Activated naive CD4-positive, alpha-beta T cell treated with anti-CD3 and anti-CD28 coated beads, Interleukin-2, amount 50 U/mL, for 72 hours (primary cell): ENCODE measurements around the gene TMEM30B. TPM values are rescaled to one million over a fixed set of nuclear protein-coding genes. Genes with fewer than 3 reads are reported as not detected.

Experiments
- ATAC-seq, 2 donors: fragments of 150-1000 bp; cut with Tn5 transposase; 2 replicates each; pipeline ENCODE4 v1.10.0; 2021; ENCODE audit warnings: mild to moderate bottlenecking in 2 of 2, moderate library complexity in 2 of 2
- DNase-seq, 2 donors: peaks; one replicate each; pipeline ENCODE4 v3.0.0; 2021 to 2022; ENCODE audit warnings: low spot score in 2 of 2
- H3K27ac Mint-ChIP-seq, 2 donors: one replicate each; pipeline ENCODE4 v1.8.0; 2022; ENCODE audit warnings: mild to moderate bottlenecking in 2 of 2, mixed read lengths in 2 of 2
- H3K36me3 Mint-ChIP-seq, 2 donors: one replicate each; pipeline ENCODE4 v1.8.0; 2022; ENCODE audit warnings: mixed read lengths in 2 of 2
- H3K9me3 Mint-ChIP-seq, 2 donors: one replicate each; pipeline ENCODE4 v1.8.0; 2022; ENCODE audit warnings: mixed read lengths in 2 of 2
- total RNA-seq, 2 donors: library from RNA; stranded (reverse); gene quantifications; one replicate each; pipeline ENCODE4 v1.2.3, GENCODE V29; 2022

The TMEM30B gene
- total RNA-seq, 2 donors from 2014 or later = 1.4 to 2.1 TPM

DNA sequence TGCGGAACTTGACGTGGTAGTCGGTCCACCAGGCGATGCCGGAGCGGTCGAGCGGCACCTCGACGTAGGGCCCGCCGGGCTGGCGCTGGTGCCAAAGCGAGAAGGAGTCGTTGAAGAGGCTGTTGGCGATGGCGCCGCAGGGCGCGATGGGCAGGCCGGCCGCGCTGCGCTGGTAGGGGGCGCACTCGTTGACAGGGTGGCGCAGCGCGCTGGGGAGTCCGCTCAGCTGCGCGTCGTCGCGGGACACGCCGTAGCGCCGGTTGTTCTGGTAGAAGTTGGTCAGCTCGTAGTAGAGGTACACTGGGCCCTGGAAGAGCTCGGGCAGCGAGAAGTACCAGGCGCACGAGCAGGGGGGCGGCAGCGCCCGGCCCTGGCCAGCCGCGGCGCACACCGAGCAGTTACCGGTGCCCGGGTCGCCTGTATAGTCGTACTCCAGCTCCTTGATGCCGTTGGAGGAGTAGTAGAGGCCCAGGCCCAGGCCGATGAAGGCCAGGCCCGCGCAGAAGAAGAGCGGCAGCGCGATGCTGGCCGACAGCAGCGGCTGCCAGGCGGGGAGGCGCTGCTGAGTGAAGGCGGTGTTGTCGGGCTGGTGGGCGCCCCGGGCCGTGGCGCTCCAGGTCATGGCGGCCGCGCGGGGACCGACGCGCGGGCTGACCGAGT lies 482 bp downstream of the TMEM30B start:
- ATAC-seq (peak; percentile 91), DNase-seq (peak; percentile 81 to 83)
- Mint-ChIP-seq H3K9me3 (no peaks in the 10 kb centered on the region), H3K27ac (peak overlapping the region in 1 of 2 donors; percentile 91), H3K36me3 (peaks cover 0 to 7% of the 10 kb centered on the region in 2 donors)

DNA sequence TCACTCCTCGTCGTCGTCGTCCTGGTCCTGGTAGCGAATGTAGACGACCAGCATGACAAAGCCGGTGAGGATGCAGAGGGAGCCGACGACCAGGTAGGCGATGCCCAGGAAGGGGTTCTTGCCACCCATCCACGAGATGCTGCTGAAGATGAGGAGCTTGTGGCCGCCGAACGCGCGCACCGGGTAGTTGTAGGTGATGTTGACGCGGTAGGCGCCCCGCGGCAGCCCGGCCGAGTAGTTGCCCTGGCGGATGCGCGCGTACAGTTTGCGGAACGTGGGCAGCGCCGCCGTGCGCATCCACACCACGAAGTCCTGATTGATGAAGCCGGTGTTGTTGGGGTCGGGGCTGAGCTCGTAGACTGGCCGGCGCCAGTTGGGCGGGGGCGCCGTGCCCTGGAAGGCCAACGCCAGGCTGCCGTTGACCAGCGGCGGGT lies 1.0 kb downstream of the TMEM30B start:
- Mint-ChIP-seq H3K9me3 (no peaks in the 10 kb centered on the region), H3K36me3 (peaks cover 0 to 7% of the 10 kb centered on the region in 2 donors), H3K27ac (peak overlapping the region; percentile 41 to 91)
- DNase-seq = peak in 1 of 2 donors; percentile 52
- peak; percentile 48 to 63 for ATAC-seq

DNA sequence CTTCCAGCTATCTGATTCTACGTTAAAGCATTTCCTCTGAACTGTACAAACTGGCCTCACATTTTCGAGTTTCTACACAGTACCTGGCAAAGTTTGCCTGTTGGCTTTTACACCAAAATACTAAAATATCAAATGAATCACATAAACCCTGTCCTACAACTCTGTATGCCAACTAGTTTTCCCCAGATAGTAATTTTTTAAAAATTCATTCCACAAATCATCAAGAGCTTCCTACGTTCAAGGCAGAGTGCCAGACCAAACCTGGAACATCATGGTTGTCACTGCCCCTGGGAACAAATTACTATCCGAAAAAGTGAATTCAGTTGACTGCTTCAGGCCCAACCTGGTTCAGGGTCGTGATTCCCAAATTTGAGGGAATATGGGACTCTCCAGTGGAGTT lies 2.1 kb downstream of the TMEM30B start:
- no peak for DNase-seq
- Mint-ChIP-seq H3K9me3 (no peaks in the 10 kb centered on the region), H3K27ac (no peak overlapping the region), H3K36me3 (peaks cover 0 to 7% of the 10 kb centered on the region in 2 donors)
- no peak for ATAC-seq

DNA sequence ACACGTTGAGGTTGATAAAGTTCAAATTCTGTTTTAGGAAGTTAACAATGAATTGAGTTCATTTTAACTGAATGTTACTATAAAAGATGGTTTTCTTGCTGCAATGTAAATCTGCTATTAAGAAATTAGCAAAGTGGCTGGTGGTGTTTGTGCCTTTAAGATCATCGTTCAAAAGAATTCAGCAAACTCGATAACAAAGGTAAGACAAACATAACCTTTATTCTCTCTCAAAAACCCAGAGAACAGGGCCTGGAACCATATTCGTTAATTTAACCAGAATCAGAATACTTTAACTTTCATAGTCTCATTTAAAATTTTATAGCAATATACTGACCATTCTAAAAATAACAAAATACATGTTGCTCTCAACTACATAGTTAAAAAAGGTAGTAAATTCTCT lies 3.4 kb downstream of the TMEM30B start:
- Mint-ChIP-seq H3K9me3 (no peaks in the 10 kb centered on the region), H3K27ac (no peak overlapping the region), H3K36me3 (peaks cover 0 to 7% of the 10 kb centered on the region in 2 donors)
- ATAC-seq = no peak
- no peak for DNase-seq

DNA sequence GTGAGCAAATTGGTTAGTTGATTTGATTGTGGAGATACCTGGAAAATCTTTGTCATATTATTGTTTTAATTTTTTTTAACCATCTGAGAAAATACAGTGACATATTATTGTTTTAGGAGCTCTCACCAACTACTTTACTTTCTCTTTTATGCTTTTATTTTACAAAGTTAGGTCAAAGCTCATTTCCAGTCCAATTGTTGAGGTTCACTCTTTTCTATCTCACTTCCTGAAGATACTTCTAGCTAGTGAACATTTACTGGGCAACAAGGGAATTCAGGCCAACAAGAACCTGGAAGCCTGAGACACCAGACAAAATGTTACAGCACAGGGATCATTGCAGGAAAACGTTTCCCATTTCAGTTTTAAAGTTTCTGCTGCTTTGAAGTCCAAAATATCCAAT lies 3.9 kb downstream of the TMEM30B start:
- ATAC-seq (no peak), DNase-seq (no peak)
- Mint-ChIP-seq H3K36me3 (peaks cover 0 to 7% of the 10 kb centered on the region in 2 donors), H3K9me3 (no peaks in the 10 kb centered on the region), H3K27ac (no peak overlapping the region)

DNA sequence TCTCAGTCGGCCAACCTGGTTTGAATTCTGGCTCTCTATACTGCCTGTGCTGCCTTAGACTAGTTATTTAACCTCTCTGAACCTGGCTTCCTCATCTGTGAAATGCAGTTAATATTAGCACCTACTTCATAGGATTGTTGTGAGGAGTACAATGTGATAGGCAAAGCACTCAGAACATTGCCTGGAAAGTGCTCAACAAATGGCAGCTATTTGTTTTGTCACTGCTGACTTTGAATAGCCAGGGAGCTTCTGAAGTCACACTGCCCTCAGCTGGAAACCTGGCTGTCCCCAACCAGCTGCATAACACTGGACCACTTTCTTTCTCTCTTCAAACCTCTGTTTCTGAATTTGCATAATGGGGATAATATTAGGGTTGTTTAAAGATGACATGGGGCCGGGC lies 9.6 kb downstream of the TMEM30B start:
- no peak for ATAC-seq
- no peak overlapping the region for H3K27ac Mint-ChIP-seq

DNA sequence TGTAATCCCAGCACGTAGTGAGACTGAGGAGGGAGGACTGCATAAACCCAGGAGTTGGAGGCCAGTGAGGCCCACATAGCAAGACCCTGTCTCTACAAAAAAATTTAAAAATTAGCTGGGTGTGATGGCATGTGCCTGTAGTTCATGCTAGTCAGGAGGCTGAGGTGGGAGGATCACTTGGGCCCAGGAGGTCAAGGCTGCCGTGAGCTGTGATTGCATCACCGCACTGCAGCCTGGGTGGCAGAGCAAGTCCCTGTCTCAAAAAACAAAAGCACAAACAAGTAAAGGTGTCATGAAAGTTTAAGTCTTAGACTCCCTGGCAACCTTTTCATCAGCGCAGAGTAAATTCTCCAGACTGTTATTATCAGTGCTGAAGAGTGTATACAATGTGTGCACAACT lies 10.4 kb downstream of the TMEM30B start:
- Mint-ChIP-seq H3K36me3 (no peaks in the 10 kb centered on the region), H3K27ac (no peak overlapping the region), H3K9me3 (no peaks in the 10 kb centered on the region)
- DNase-seq (no peak), ATAC-seq (no peak)

More for the DNA sequence above, 9.6 kb downstream of the TMEM30B start:
- H3K9me3 Mint-ChIP-seq = no peaks in the 10 kb centered on the region
- no peak for DNase-seq
- H3K36me3 Mint-ChIP-seq = no peaks in the 10 kb centered on the region

DNA sequence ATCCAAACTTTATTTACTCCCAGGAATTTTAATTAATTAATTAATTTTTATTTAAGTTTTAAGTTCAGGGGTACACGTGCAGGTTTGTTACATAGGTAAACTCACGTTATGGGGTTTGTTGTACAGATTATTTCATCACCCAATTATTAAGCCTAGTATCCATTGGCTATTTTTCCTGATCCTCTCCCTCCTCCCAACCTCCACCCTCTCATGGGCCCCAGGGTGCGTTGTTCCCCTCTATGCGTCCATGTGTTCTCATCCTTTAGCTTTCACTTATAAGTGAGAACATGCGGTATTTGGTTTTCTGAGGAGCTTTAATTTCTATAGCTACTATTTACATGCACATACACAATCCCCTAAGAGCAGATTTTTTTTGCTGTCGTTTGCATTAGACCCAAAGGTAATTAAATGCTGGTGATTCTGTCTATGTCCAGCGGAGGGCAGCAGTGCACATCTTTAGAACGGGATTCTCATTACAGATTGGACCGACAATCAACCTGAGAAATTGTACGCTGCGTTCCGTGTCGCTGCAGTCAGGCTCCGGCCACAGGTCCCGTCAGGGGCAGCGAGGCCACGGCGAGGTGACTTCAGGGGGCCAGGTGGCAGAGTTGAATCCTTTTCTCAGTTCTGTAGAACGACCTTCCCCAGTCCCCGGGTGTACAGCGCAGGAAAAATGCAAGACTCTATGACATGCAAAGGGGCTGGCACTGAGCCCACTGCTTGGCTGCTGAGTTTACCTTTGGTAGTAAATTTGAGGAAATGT lies 11.6 kb downstream of the TMEM30B start:
- Mint-ChIP-seq H3K9me3 (no peaks in the 10 kb centered on the region), H3K27ac (no peak overlapping the region), H3K36me3 (no peaks in the 10 kb centered on the region)
- ATAC-seq = peak; percentile 90 to 94
- peak; percentile 67 to 76 for DNase-seq

DNA sequence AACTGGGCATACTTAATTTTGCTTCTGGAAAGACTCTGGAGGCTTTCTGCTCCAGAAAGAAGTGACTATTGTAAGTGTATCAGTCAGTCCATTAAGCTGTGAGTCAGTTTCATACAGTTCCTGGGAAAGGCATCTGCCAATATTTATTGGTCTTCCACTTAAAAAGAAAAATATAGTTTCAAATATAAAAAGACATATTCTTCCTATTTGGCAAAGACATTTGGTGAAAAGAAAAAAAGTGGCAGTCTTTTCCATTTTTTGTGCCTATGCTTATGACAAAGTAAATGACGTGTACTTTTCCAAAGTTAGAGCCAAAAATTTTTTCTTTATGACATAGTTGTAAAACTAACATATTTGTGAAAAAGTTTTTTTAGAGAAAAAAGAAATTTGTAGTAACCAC lies 12.3 kb downstream of the TMEM30B start:
- ATAC-seq (no peak), DNase-seq (no peak)
- Mint-ChIP-seq H3K27ac (no peak overlapping the region), H3K36me3 (no peaks in the 10 kb centered on the region), H3K9me3 (no peaks in the 10 kb centered on the region)

DNA sequence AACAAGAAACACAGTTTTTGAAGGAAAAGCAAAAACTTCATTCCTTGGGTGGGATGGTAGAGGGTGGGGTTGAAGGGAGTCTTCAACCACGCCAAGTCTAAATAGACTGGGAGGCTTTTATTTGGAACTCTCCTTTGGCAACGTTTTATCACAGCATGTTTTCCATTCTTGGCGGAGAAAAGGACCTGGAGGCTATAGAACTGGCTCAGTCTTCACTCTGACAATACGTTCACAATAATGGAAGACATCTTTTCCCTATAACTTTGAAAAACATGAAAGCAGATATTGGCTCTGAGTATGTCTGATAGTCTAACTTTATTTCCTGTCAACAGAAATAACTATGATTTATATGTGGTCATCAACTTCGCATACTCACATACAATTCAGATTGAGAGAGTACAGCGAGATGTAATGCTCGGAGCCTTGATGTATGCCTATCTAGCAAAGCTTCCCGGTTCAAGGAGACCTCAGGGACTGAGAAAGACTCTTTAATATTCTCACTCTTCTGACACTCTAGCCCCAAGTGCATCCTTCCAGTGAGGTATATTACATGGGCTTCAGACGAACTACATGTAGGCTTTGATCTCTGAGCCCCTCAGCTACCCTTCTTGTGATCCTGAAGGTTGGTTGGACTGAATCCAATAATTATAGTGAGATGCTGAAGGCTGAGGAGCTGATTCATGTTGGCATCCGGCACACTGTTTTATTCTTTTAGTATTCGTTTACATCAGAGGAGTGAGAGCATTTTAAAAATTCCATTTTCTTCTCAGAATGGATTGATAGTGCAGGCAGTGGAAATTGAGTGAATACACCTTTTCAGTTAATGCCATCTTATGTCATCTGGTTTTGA lies 14.0 kb downstream of the TMEM30B start:
- Mint-ChIP-seq H3K9me3 (no peaks in the 10 kb centered on the region), H3K27ac (no peak overlapping the region), H3K36me3 (no peaks in the 10 kb centered on the region)
- DNase-seq = no peak
- ATAC-seq = no peak

DNA sequence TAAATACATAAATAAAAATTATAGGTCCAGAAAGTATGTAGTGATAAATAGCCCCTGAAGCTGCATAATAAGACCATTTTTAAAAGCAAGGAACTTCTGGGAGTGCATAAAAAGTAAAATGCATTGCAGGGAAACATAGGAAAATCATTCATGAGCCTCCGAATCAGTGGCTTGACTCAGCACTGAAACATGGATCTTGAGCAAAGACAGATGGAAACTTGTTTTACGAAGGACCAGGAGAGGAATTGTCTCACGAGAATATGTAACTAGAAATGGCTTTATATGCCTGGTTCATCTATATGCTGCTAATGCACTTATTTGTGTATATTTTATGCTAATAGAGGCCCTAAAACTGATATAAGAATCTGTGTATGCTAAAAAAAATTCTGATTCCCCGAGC lies 14.7 kb downstream of the TMEM30B start:
- Mint-ChIP-seq H3K36me3 (no peaks in the 10 kb centered on the region), H3K9me3 (no peaks in the 10 kb centered on the region), H3K27ac (no peak overlapping the region)
- ATAC-seq (no peak), DNase-seq (no peak)

DNA sequence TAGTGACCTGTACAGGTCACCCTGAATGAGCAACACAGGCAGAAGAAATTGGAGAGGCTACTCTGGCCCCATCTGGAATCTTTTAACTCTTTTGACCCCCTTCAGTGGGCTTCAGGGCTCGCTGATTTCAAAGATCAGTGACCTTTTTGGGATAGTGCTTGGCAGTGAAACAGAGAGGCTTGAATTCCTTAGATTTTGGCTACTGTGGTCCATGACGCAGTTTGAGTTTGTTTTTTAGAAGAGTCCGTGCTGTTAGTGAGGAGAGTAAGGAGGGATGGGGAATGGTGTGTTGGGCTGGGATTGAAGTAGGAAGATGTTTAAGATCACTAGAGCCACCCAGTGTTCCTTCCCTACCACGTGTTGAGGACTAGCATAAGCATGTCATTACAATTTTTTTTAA lies 16.5 kb downstream of the TMEM30B start:
- no peak for ATAC-seq
- no peaks in the 10 kb centered on the region for H3K36me3 Mint-ChIP-seq
- no peaks in the 10 kb centered on the region for H3K9me3 Mint-ChIP-seq
- no peak overlapping the region for H3K27ac Mint-ChIP-seq
- DNase-seq = no peak

DNA sequence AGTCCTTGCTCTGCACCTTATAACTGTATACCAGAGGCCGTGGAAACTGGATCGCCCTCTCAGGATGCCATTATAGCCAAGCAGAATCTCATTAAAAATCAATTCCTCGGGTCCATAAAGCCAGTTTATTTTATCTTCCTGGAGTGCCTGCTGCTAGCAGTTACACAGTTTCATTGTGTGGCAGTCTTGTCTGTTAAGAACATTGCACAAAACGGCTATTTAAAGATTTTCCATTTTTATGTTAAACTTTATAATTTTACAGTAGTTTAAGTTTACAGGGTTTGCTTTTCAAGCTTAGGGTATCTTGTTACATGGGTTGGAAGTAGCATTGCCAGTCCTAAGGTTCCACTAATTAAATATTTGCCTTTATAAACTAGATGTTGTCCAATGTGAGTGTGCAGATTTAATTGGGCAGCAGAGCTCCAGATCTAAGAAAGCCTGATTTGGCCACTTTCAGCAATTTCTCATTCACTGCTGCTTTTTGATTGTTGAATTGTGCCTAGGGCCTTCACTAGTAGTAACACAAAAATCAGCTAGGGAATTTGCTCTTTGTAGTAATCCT lies 17.0 kb downstream of the TMEM30B start:
- H3K36me3 Mint-ChIP-seq = no peaks in the 10 kb centered on the region
- ATAC-seq (no peak), DNase-seq (no peak)
- no peaks in the 10 kb centered on the region for H3K9me3 Mint-ChIP-seq
- no peak overlapping the region for H3K27ac Mint-ChIP-seq

DNA sequence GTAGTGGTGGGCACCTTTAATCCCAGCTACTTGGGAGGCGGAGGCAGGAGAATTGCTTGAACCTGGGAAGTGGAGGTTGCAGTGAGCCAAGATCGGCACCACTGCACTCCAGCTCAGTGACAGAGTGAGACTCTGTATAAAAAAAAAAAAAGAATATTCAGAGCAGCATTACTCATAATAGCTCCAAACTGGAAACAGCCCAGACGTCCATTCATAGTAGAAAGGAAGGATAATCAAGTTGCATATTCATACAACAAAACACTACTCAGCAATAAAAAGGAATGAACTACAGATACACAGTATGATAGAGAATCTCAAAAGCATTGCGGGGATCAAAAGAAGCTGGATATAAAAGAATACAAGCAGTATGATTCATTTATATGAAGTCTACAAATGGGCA lies 19.1 kb downstream of the TMEM30B start:
- no peaks in the 10 kb centered on the region for H3K36me3 Mint-ChIP-seq
- no peaks in the 10 kb centered on the region for H3K9me3 Mint-ChIP-seq
- H3K27ac Mint-ChIP-seq = no peak overlapping the region
- no peak for ATAC-seq
- no peak for DNase-seq

DNA sequence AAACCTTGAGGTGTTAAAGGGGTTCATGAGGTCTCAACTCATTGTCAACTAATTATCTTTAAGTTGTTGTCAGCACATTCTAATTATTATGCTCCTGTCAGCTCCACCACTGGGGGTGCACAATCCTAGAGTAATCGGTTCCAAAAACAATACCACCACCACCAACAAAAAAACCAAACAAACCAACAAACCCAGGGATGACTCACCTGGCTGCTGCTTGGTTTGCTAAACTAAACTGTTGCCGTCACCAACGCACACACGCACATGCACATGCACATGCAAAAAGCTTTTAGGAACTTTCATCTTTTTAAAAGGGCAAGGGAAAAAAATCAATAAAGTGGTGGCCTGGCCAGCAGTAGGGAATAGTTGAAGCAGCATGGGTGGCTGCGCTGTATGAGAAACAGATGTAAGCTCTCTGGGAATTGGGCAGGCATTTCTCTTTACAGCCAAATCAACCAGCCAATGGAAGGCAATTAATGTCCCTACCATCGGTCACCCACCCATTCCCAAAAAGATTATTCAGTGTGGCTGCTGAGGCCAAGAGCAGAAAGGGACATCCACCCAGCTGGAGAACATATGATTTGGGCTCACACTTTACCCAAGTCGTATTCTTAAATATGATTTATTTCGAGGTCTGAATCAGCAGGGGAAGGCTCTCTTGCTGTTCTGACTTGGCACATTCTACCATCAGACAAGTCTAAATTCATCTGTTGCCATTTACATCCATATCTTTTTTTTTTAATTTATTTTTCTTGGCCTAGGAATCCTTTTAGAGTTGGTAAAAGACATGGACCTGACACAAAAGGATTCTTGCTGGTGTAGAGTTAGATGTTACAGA lies 20.0 kb downstream of the TMEM30B start:
- H3K9me3 Mint-ChIP-seq = no peaks in the 10 kb centered on the region
- no peaks in the 10 kb centered on the region for H3K36me3 Mint-ChIP-seq
- no peak overlapping the region for H3K27ac Mint-ChIP-seq
- DNase-seq = no peak
- no peak for ATAC-seq

DNA sequence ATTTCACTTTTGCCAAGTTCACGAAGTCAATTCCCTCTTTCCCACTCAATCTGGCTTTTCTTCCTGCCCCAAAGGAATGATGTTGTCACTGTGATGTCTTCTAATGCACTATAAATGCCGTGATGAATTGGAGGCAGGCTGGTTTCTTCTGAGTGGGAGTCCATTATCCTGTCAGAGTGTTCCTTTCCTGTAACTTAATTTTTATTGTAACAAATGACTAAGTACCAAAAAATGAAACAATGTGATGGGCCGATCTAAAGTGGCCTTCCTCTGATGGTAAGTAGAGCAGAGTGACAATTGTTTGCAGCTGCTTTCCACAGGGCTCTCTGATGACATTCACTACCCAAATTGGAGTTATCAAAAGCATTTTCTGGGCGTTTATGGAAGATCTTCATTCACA lies 22.2 kb downstream of the TMEM30B start:
- Mint-ChIP-seq H3K27ac (no peak overlapping the region), H3K9me3 (no peaks in the 10 kb centered on the region), H3K36me3 (no peaks in the 10 kb centered on the region)
- ATAC-seq = no peak
- no peak for DNase-seq
